ENCODE data around the gene MYO16. TPM values are rescaled to one million over a fixed set of nuclear protein-coding genes. Genes with fewer than 3 reads are reported as not detected.

MYO16 gene
- total RNA-seq, 4 donors from 2014 or later, result 0.53 TPM; not detected in 3

DNA sequence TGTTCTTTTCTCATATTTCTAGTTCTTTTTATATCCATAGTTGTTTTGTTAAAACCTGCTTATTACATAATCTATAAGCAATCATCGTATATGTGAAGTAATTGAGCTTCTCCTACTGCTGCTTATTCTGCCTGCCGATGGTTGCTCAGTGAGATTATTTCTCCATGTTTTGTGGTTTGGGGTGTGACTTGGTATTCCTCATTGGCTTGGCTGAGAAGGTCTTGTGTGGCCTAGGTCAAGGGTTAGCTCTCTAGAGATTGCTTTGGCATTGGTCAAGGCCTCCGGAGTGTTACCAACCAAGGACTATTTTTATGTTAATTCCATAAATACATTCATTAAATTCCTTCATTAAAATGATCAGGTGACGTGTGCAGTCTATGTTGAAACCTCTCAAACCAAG is 302.8 kb downstream of the MYO16 start:
- H3K4me3 ChIP-seq, result no peak overlapping the region
- no peak for TF ChIP-seq POLR2A (IDR thresholded peaks at IDR 0.05)
- TF ChIP-seq, protein P1, sequence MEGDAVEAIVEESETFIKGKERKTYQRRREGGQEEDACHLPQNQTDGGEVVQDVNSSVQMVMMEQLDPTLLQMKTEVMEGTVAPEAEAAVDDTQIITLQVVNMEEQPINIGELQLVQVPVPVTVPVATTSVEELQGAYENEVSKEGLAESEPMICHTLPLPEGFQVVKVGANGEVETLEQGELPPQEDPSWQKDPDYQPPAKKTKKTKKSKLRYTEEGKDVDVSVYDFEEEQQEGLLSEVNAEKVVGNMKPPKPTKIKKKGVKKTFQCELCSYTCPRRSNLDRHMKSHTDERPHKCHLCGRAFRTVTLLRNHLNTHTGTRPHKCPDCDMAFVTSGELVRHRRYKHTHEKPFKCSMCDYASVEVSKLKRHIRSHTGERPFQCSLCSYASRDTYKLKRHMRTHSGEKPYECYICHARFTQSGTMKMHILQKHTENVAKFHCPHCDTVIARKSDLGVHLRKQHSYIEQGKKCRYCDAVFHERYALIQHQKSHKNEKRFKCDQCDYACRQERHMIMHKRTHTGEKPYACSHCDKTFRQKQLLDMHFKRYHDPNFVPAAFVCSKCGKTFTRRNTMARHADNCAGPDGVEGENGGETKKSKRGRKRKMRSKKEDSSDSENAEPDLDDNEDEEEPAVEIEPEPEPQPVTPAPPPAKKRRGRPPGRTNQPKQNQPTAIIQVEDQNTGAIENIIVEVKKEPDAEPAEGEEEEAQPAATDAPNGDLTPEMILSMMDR (IDR thresholded peaks at IDR 0.05), result no peak
- H3K36me3 ChIP-seq, result no peaks in the 10 kb centered on the region
- no peak overlapping the region for H3K27ac ChIP-seq
- no peaks in the 10 kb centered on the region for H3K27me3 ChIP-seq
- no peaks in the 10 kb centered on the region for H3K9me3 ChIP-seq
- no peak for DNase-seq
- H3K4me1 ChIP-seq, result no peaks in the 10 kb centered on the region

DNA sequence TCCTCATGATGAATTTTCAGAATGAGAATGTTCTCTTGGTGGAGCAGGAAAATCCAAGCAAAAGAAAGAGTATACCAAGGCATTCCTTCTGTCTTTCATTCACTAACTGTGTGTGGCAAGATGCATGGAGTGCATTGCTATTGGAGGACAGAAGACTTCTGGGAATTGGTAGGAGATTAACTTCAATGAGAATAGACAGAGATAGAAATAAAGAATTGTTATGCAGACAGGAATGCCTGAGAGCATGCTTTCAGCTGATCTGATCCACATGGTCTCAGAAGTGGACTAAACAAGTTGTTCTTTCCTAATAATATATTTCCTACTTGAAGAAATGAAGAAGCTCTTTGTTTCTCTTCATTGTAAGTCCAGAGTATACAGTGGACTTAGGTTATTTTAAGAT is 303.6 kb downstream of the MYO16 start:
- no peak overlapping the region for H3K4me3 ChIP-seq
- no peak for TF ChIP-seq POLR2A (IDR thresholded peaks at IDR 0.05)
- TF ChIP-seq, protein P1 (IDR thresholded peaks at IDR 0.05), result no peak
- no peaks in the 10 kb centered on the region for H3K9me3 ChIP-seq
- no peaks in the 10 kb centered on the region for H3K27me3 ChIP-seq
- no peaks in the 10 kb centered on the region for H3K4me1 ChIP-seq
- H3K36me3 ChIP-seq, result no peaks in the 10 kb centered on the region
- no peak for DNase-seq
- H3K27ac ChIP-seq, result no peak overlapping the region

- H3K4me1 ChIP-seq, result no peaks in the 10 kb centered on the region
- H3K36me3 ChIP-seq, result no peaks in the 10 kb centered on the region
- TF ChIP-seq, protein P1 (IDR thresholded peaks at IDR 0.05), result no peak
- TF ChIP-seq POLR2A (IDR thresholded peaks at IDR 0.05), result no peak
- no peak for DNase-seq
- no peak overlapping the region for H3K4me3 ChIP-seq
- no peaks in the 10 kb centered on the region for H3K27me3 ChIP-seq
- no peaks in the 10 kb centered on the region for H3K9me3 ChIP-seq
- H3K27ac ChIP-seq, result no peak overlapping the region
These were observed 308.7 kb downstream of the MYO16 start for GRCh38 chr13:108938155-108938554.

- TF ChIP-seq, protein P1 (IDR thresholded peaks at IDR 0.05), result no peak
- TF ChIP-seq POLR2A (IDR thresholded peaks at IDR 0.05), result no peak
- Histone ChIP-seq H3K36me3 (no peaks in the 10 kb centered on the region), H3K4me3 (no peak overlapping the region), H3K27me3 (no peaks in the 10 kb centered on the region), H3K27ac (no peak overlapping the region), H3K9me3 (no peaks in the 10 kb centered on the region), H3K4me1 (no peaks in the 10 kb centered on the region)
- no peak for DNase-seq
These were observed 310.7 kb downstream of the MYO16 start for GRCh38 chr13:108940121-108940520.

GRCh38 chr13:108943842-108944241 is 314.4 kb downstream of the MYO16 start:
- no peak for DNase-seq
- no peaks in the 10 kb centered on the region for H3K9me3 ChIP-seq
- H3K4me1 ChIP-seq, result no peaks in the 10 kb centered on the region
- H3K27me3 ChIP-seq, result no peaks in the 10 kb centered on the region
- H3K36me3 ChIP-seq, result no peaks in the 10 kb centered on the region
- no peak overlapping the region for H3K4me3 ChIP-seq
- no peak overlapping the region for H3K27ac ChIP-seq
- TF ChIP-seq, protein P1 (IDR thresholded peaks at IDR 0.05), result no peak
- no peak for TF ChIP-seq POLR2A (IDR thresholded peaks at IDR 0.05)

DNA sequence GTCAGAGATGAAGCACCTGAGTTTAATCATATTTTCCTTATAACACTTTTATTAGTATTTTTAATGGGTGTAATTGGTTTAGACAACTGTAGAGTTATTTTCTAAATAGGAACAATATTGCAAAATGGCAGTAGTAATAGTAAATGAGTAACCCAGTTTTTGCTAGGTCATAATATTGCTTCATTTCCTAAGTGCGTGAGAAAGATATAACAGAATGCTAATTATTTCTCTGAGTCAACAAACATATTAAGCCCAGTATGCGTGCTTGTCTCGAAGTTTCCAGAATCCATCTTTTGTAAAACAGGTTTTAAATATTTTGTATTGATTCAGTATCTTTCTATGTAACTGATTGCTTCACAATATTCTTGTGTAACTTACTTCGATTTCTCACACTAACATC is 315.3 kb downstream of the MYO16 start:
- Histone ChIP-seq H3K4me3 (no peak overlapping the region), H3K36me3 (no peaks in the 10 kb centered on the region), H3K27ac (no peak overlapping the region), H3K27me3 (no peaks in the 10 kb centered on the region), H3K4me1 (no peaks in the 10 kb centered on the region), H3K9me3 (no peaks in the 10 kb centered on the region)
- TF ChIP-seq, protein P1 (IDR thresholded peaks at IDR 0.05), result no peak
- no peak for TF ChIP-seq POLR2A (IDR thresholded peaks at IDR 0.05)
- no peak for DNase-seq
